ENCODE measurements around the gene NDUFV1. TPM values are rescaled to one million over a fixed set of nuclear protein-coding genes. Genes with fewer than 3 reads are reported as not detected.

NDUFV1 gene
- total and polyA plus RNA-seq, 2 of the 4 experiments (the other 2 are of a cell fraction): 120 to 133 TPM

DNA sequence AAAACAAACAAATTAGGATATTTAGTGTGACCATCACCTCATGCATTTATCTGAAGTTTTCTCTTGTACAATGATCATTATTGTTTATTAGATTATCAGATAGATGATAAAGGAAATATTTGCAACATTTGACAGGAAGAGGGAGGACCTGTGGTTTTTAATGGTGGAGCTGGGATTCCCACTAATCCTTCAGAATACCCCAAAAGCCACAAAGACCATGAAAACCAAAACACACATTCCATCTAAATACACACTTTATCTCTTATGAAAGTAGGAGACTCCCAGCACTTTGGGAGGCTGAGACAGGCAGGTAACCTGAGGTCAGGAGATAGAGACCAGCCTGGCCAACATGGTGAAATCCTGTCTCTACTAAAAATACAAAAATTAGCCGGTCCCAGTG, 7.6 kb upstream of the NDUFV1 start:
- no peak overlapping the region for H2AK9ac ChIP-seq (replicated peaks; ENCODE audit: low read depth, low read length, poor library complexity)
- H2AK5ac ChIP-seq (ENCODE audit: low read depth, low read length): no peak overlapping the region
- no peak overlapping the region for H3K56ac ChIP-seq (ENCODE audit: extremely low read depth, insufficient read depth, low read length)
- no peak overlapping the region for H4K8ac ChIP-seq (ENCODE audit: low read depth in 2 of 2, low read length in 2 of 2)
- ChIA-PET CTCF (no interaction called here), POLR2A (ENCODE audit: unreplicated experiment) (no interaction called here)
- in situ Hi-C loops (cut with MboI; ENCODE audit: low sequenced_read_pairs) (no loop called here), dilution Hi-C loops (cut with HindIII; ENCODE audit: low sequenced_read_pairs, unreplicated experiment) (no loop called here), intact Hi-C loops (cut with micrococcal nuclease) (no loop called here)
- no peak overlapping the region for H3K14ac ChIP-seq (replicated peaks; ENCODE audit: low read depth, low read length)
- TF ChIP-seq MXI1 (IDR thresholded peaks at IDR 0.05; ENCODE audit: borderline replicate concordance, low read depth, low read length): no peak
- TF ChIP-seq MAFK (IDR thresholded peaks at IDR 0.05; ENCODE audit: low read depth, low read length): no peak
- no peak for TF ChIP-seq RFX5 (IDR thresholded peaks at IDR 0.05; ENCODE audit: low read depth, low read length)
- no peak for TF ChIP-seq SMC3 (IDR thresholded peaks at IDR 0.05; ENCODE audit: low read depth, low read length)
- no peak for TF ChIP-seq BHLHE40 (IDR thresholded peaks at IDR 0.05; ENCODE audit: low read depth, low read length)
- no peak for TF ChIP-seq FOS (IDR thresholded peaks at IDR 0.05; ENCODE audit: low read depth, low read length)
- no peak for TF ChIP-seq POLR2A (IDR thresholded peaks at IDR 0.05; ENCODE audit: low read depth, low read length)
- no peak for TF ChIP-seq CEBPB (IDR thresholded peaks at IDR 0.05; ENCODE audit: low read depth, low read length)
- TF ChIP-seq RAD21 (IDR thresholded peaks at IDR 0.05; ENCODE audit: low read length): no peak
- TF ChIP-seq, protein P1, sequence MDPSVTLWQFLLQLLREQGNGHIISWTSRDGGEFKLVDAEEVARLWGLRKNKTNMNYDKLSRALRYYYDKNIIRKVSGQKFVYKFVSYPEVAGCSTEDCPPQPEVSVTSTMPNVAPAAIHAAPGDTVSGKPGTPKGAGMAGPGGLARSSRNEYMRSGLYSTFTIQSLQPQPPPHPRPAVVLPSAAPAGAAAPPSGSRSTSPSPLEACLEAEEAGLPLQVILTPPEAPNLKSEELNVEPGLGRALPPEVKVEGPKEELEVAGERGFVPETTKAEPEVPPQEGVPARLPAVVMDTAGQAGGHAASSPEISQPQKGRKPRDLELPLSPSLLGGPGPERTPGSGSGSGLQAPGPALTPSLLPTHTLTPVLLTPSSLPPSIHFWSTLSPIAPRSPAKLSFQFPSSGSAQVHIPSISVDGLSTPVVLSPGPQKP (IDR thresholded peaks at IDR 0.05; ENCODE audit: borderline replicate concordance, low read depth, low read length): no peak
- TF ChIP-seq CTCF (conservative IDR thresholded peaks at IDR 0.05; ENCODE audit: low read depth, low read length): no peak
- no peak for TF ChIP-seq NFE2L2 (IDR thresholded peaks at IDR 0.05; ENCODE audit: low read depth, low read length)
- TF ChIP-seq CHD1 (IDR thresholded peaks at IDR 0.05; ENCODE audit: low read depth, low read length): no peak
- no peak for TF ChIP-seq USF2 (IDR thresholded peaks at IDR 0.05; ENCODE audit: low read depth, low read length)
- WGBS, 2 experiments (ENCODE audit: extremely low coverage in 2 of 2, insufficient read length in 1 of 2): no CpG with 5 or more reads among the region's 1 CpG
- H2AFZ ChIP-seq (replicated peaks; ENCODE audit: low read length, poor library complexity): no peak overlapping the region
- H2BK15ac ChIP-seq (ENCODE audit: low read depth, low read length): no peak overlapping the region
- no peak for ATAC-seq (ENCODE audit: low read depth)
- peaks cover 6% of the 10 kb centered on the region for H3K9me3 ChIP-seq (ENCODE audit: control insufficient read depth, insufficient read depth, low read length)
- no peak overlapping the region for H3K27ac ChIP-seq (ENCODE audit: insufficient read depth, low read length)
- H2BK120ac ChIP-seq (ENCODE audit: low read depth, low read length): no peak overlapping the region
- H4K20me1 ChIP-seq (ENCODE audit: insufficient read depth, low read length): no peaks in the 10 kb centered on the region
- no peaks in the 10 kb centered on the region for H3K79me1 ChIP-seq (ENCODE audit: low read depth in 1 of 2, low read length in 2 of 2)
- no peak overlapping the region for H3K4me3 ChIP-seq (ENCODE audit: insufficient read depth, low read depth, low read length)
- no peaks in the 10 kb centered on the region for H3K9me1 ChIP-seq (ENCODE audit: insufficient read depth, low read length)
- no peak overlapping the region for H3K4me2 ChIP-seq (ENCODE audit: low read depth, low read length)
- H3K4ac ChIP-seq (ENCODE audit: low read depth, low read length): no peak overlapping the region
- no peaks in the 10 kb centered on the region for H3K4me1 ChIP-seq (ENCODE audit: control insufficient read depth, insufficient read depth, low read length)
- no peak overlapping the region for H4K5ac ChIP-seq (ENCODE audit: low read depth, low read length)
- H3K27me3 ChIP-seq (ENCODE audit: control insufficient read depth, insufficient read depth, low read length): peaks cover 23% of the 10 kb centered on the region
- DNase-seq: no peak
- H3K36me3 ChIP-seq (ENCODE audit: control insufficient read depth, insufficient read depth, low read length): no peaks in the 10 kb centered on the region
- BruUV-seq (replicated peaks): no TSS peak
- no peak overlapping the region for H2BK5ac ChIP-seq (ENCODE audit: low read depth, low read length, poor library complexity, severe bottlenecking)
- H2BK20ac ChIP-seq (ENCODE audit: low read depth, low read length): no peak overlapping the region
- no peak overlapping the region for H3K9ac ChIP-seq (ENCODE audit: low read depth, low read length)
- H4K91ac ChIP-seq (ENCODE audit: insufficient read depth, low read depth, low read length): no peak overlapping the region
- H3K23ac ChIP-seq (ENCODE audit: low read depth, low read length): no peak overlapping the region
- H3K18ac ChIP-seq (ENCODE audit: low read depth, low read length): no peak overlapping the region
